HG03108 (cell line): ENCODE results near the gene AKAP6.

Experiments
- ATAC-seq: cut with Tn5 transposase; IDR thresholded peaks from one replicate; pipeline ENCODE4 v1.9.1; 2021; ENCODE audit warnings: moderate library complexity; ENCODE audit not compliant: unreplicated experiment

Gene AKAP6, protein sequence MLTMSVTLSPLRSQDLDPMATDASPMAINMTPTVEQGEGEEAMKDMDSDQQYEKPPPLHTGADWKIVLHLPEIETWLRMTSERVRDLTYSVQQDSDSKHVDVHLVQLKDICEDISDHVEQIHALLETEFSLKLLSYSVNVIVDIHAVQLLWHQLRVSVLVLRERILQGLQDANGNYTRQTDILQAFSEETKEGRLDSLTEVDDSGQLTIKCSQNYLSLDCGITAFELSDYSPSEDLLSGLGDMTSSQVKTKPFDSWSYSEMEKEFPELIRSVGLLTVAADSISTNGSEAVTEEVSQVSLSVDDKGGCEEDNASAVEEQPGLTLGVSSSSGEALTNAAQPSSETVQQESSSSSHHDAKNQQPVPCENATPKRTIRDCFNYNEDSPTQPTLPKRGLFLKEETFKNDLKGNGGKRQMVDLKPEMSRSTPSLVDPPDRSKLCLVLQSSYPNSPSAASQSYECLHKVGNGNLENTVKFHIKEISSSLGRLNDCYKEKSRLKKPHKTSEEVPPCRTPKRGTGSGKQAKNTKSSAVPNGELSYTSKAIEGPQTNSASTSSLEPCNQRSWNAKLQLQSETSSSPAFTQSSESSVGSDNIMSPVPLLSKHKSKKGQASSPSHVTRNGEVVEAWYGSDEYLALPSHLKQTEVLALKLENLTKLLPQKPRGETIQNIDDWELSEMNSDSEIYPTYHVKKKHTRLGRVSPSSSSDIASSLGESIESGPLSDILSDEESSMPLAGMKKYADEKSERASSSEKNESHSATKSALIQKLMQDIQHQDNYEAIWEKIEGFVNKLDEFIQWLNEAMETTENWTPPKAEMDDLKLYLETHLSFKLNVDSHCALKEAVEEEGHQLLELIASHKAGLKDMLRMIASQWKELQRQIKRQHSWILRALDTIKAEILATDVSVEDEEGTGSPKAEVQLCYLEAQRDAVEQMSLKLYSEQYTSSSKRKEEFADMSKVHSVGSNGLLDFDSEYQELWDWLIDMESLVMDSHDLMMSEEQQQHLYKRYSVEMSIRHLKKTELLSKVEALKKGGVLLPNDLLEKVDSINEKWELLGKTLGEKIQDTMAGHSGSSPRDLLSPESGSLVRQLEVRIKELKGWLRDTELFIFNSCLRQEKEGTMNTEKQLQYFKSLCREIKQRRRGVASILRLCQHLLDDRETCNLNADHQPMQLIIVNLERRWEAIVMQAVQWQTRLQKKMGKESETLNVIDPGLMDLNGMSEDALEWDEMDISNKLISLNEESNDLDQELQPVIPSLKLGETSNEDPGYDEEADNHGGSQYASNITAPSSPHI (N-terminal part only)

GRCh38 chr14:32329146-32329545 lies at the start of gene AKAP6:
Gene AKAP6 (plus strand): TSS chr14:32329298. CDS start chr14:32433494, 104,196 bp downstream.
- no peak for ATAC-seq

DNA sequence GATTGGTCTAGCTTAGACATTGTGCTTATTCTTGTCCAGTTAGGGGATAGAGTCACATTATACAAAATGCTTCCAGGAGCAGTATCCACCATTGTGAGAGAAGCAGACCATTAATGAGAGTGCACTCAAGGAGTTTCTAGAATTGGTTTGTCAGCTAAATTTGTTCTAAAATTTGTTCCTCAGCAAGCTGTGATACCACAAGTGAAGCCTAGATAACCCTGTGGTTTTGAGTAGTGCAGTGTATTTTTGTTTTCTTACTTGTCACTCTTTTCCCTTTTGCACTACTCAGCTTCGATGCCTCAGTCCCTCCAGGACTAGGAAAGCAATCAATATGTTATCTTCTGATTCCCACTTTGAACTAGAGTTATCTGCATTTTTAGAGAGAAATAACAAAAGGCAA lies 42.5 kb upstream of the AKAP6 start:
- ATAC-seq: no peak

GRCh38 chr14:32296366-32296765 lies 32.7 kb upstream of the AKAP6 start:
- no peak for ATAC-seq

GRCh38 chr14:32298346-32298745 lies 30.8 kb upstream of the AKAP6 start:
- no peak for ATAC-seq

GRCh38 chr14:32300136-32300535 lies 29.0 kb upstream of the AKAP6 start:
- no peak for ATAC-seq

- ATAC-seq: no peak
Observed at GRCh38 chr14:32303865-32304264, 25.2 kb upstream of the AKAP6 start.

- ATAC-seq: no peak
Observed at GRCh38 chr14:32304296-32304695, 24.8 kb upstream of the AKAP6 start.

GRCh38 chr14:32306549-32306948 lies 22.5 kb upstream of the AKAP6 start:
- ATAC-seq: no peak

DNA sequence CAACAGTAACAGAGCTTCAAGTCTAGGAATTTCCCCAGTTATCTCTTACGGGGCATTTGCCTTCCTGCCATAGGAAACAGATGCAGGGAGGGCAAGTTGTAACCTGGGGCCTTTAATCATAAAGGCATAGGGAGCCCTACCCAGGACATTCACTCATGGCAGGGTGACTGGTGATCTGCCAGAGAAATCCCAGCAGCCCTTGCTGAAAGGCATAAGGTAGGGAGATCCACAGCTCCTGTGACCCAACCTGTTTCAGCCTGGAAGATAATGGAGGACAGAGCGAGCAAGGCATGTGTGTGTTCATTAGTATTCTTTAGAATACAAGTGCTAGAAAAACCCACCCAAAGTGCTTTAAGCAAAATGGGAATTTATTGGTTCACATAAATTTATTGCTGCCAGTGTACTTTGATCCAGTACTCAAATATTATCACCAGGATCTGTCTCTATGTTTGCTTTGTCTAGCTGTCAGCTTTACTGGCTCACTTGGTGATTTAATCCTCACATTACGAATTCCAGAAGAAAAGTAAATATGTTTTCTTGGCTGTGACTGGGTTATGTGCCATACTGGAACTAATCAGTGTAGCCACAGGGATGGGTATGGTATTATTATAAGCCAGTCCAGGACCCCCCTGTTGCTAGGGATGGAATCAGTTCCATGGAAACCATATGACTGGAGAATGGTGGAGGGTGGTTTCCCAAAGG lies 21.1 kb upstream of the AKAP6 start:
- ATAC-seq: no peak

- ATAC-seq: no peak
Observed at GRCh38 chr14:32310876-32311275, 18.2 kb upstream of the AKAP6 start.

DNA sequence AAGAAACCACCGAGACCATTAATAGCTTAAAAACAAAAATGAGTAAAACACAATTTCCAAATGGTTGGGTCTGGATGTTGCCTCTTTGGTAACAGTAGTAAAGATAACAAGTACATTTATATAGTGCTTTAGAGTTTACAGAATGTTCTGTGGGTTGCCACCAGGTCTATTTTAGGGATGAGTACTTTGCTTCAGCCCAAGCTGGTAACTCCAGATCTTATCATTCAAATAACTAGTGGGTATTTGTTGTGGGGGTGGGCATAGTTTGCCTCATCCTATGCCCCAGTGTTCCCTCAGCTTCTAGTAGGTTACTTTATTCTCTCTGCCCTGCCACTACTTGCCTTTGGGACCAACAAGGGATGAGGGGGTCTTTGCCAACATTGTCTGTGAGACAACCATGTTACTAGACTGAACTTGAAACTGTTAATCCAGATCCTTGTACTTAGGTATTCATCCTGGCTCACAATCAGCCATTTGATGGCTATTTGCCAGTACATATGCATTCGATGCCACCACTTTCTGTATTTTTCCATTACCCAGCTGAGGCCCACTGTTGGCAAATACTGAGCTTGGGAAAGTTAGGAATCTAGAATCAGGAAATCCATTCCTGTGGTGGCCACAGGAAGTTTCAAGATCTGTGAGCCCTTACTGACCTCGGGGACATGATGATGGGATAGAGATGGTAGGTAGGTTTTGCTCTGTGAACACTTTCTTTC lies 17.6 kb upstream of the AKAP6 start:
- no peak for ATAC-seq

DNA sequence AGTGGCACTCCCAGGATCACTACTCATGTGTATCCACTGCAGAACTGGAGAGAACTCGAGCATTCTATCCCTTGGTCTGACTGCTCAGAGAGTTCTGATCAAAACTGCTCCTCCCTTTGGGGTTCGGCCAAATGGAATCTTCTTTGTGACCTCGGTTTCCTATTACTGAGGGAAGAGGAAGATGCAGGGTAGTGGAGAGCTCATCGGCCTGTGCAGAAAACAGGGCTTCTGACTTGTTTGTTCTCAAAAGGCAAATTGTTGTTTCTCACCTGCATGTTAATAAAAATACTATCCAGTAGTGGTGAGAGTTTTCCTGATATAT lies 17.1 kb upstream of the AKAP6 start:
- no peak for ATAC-seq

- no peak for ATAC-seq
Observed at GRCh38 chr14:32313844-32314376, 15.2 kb upstream of the AKAP6 start.

GRCh38 chr14:32318087-32318795 lies 10.9 kb upstream of the AKAP6 start:
- no peak for ATAC-seq

- no peak for ATAC-seq
Observed at GRCh38 chr14:32319368-32320049, 9.6 kb upstream of the AKAP6 start.

GRCh38 chr14:32324601-32325000 lies 4.5 kb upstream of the AKAP6 start:
- no peak for ATAC-seq

DNA sequence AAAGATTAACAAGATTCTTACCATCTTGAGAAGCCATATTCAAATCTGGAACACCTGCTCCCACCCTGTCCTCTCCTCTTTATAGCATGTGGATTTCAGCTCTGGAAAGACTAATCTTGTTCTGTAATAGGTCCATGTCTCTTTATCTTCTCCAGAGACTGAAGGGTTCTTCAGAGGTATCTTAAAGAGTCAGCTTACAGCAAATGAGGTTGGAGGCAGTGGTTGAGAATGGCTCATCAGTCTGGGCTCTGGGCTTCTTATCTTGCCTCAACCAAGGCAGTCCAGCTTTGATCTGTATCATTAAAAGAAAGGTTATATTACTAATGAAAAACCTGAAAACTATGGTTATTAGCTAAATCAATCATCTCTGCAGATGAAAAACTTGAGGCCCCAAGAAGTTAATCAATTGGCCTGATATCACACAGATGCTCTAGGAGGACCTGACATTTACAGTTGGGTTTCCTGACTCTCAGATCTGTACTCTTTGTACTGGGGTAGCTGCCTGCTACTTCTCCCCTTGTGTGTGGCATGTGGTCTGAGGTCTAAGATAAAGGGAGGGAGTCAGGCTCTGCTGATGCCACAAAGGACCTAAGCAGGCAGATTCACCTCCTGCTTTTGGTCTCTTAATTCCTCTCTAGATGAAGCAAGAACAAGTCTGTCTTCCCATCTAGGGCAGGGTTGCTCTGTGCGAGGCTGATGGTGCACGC lies 1.7 kb upstream of the AKAP6 start:
- ATAC-seq: no peak

DNA sequence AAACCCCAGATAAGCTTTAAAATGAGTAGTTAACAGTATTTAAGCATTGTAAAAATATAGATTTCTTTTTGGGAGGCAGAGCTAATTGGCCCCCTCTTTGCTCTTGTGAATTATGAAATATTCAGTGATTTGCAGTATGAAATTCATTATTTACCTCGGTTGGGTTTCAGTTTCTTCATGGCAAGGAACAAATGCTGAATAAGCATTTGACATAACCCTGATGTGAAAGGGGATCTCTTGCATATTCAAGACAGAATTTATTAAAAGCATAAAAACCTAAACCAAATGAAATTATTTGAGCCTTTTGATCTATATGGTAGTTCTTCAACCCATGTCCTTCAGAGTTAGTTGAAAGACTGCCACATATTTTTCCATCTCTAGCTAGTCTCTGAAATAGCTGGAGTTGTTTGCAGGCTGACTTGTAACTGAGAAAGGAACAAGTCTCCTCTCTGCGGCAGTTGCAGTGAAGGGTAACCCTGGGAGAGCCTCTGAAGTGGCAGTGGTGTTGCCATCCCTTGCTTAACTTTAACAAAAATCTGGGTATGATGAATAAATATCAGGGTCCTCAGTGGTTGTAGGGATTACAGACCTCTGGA lies 690 bp downstream of the AKAP6 start:
- no peak for ATAC-seq
